HG03565 (cell line): ENCODE data around the gene BNIP5.

Experiments used
- ATAC-seq: cut with Tn5 transposase; IDR thresholded peaks from one replicate; pipeline ENCODE4 v1.9.1; 2021; ENCODE audit warnings: mild to moderate bottlenecking, moderate library complexity; ENCODE audit not compliant: unreplicated experiment

Gene BNIP5

DNA sequence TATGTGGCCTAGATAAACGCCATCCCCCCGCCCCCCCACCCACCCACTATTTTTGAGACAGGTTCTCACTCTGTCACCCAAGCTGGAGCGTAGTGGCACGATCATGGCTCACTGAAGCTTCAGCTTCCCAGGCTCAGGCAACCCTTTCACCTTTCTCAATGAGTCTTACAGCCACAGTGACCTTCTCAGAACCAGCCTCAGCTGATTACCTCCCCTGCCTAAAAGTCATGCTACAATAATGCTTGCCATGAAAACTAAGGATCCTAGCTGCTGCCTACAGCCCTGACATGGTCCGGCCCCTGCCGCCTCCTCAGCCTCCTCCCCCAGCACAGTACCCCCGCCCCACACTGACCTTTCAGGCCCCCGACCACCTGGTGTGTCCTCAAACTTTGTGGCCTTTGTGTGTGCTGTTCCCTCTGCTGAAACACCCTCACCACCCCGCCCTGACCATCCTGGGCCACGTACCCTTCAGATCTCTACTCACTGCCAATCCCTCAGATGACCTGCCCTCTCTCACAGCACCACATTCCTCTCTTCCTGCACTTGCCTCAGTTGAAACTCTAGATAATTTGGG, 35.5 kb downstream of the BNIP5 start:
- no peak for ATAC-seq

- no peak for ATAC-seq
Observed at GRCh38 chr6:36298027-36298426, 38.7 kb downstream of the BNIP5 start.

DNA sequence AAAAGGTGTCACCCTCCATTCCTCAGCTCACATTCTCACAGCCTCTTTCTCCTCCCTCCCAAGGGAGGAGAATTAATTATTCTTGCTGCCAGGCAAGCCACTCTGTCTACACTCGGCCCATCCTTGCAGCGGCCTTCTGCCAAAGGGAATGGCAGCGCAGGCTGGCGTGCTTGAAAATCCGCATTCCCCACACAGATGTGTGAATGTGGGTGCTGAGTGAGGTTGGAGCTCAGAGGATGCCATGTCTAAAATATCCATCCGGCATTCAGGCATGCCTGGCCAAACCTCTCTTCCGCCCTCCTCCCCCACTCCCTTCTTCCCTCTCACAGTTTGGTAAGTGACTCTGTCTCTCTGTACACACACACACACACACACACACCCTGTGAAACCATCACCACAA, 39.2 kb downstream of the BNIP5 start:
- no peak for ATAC-seq

- ATAC-seq = no peak
Observed at GRCh38 chr6:36297051-36297450, 39.6 kb downstream of the BNIP5 start.

- no peak for ATAC-seq
Observed at GRCh38 chr6:36296240-36296639, 40.4 kb downstream of the BNIP5 start.

- no peak for ATAC-seq
Observed at GRCh38 chr6:36292170-36292569, 44.5 kb downstream of the BNIP5 start.

DNA sequence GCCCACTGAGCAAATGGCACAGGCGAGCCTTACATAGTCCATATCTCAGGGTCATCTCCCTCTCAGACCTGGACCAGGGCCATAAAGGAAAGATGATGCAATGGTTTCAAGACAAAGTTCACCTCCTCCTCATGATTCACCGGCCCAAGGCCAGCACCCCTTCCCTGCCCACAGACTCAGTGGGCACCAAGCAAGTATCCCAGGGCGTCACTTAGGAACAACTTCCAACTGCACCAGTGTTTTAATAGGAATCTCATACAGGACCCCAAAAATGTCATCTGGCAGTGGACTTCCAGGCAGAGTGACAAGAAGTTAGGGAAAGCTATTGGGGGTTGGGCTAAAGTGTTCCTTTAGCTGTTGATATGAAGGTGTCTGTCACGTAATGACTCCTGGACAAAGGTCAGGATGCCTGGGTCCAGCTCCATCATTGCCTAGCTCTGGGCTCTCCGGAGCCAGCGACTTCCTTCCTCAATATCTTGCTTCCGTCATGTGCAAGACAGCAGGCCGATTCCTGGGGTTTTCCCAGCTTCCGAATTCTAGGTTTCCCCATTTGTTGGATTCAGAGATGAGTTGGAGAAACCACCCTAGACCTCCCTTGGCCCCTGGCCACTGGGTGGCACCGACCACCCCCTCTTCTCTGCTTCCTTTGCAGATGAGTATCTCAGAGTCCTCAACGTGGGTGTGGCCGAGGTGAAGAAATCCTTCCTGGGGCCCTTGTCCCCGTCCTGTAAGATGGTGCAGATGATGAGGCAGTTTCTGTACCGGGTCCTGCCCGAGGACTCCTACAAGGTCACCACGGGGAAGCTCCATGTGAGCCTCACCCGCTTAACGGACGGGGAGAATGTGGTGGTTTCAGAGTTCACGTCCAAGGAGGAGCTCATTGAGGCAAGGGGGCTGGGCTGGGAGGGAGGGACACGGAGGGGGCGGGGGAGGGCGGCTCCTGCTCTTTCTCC, 45.7 kb downstream of the BNIP5 start:
- no peak for ATAC-seq

GRCh38 chr6:36289281-36289878, 47.3 kb downstream of the BNIP5 start:
- ATAC-seq = no peak

- no peak for ATAC-seq
Observed at GRCh38 chr6:36286858-36287257, 49.8 kb downstream of the BNIP5 start.

DNA sequence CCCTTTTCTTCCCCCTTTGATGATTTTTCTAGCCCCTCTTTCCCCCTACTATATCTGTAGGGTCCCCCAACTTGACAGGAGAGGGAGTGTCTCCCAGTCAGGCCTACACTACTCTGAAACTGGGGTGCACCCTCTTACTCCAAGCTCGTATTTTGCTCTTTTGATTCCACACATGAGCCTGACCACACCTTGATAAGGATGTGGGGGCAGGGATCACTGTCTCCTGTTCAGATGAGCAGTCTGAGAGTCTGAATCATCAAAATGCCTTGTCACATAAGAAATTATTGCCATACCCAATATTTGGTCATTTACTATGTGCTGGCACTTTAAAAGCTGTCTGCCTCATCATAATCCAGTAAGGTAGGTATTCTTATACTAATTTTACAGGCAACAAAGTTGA, 50.9 kb downstream of the BNIP5 start:
- no peak for ATAC-seq

- ATAC-seq = no peak
Observed at GRCh38 chr6:36285187-36285671, 51.5 kb downstream of the BNIP5 start.

DNA sequence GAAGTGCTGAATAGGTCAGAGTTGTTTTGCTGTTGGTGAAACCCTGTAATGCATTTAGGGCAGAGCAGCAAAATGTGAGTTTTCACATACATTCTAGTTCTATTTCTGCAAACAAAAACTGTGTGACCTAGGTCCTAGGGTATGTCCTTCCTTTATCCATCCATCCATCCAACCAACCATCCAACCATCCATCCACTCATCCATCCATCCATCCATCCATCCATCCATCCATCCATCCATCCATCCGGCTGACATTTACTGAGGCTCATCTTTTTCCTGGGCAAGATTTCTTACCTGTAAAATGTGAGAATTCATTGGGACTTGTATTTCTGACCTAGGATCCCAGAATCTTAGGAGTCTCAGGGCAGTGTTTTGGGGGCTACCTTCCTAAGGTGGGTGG, 52.3 kb downstream of the BNIP5 start:
- ATAC-seq = no peak

DNA sequence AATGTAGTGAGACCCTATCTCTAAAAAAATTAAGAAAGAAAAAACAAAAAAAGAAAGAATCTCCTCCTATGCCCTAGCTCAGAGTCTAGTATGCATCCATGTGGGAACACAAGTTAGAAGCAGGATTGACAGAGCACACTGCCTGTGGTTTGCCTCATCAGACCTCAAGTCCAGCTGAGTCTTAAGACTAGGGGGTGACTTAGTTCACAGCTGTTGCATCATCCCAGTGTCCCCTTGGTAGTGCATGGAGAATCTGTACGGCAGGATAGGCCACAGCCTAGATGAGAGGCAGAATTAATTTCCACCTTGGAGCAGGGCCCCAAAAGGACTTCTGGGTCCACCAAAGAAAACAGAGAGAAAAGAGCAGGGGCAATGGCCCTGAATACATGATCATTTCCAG, 53.1 kb downstream of the BNIP5 start:
- ATAC-seq = no peak

- ATAC-seq = no peak
Observed at GRCh38 chr6:36280983-36281382, 55.7 kb downstream of the BNIP5 start.

DNA sequence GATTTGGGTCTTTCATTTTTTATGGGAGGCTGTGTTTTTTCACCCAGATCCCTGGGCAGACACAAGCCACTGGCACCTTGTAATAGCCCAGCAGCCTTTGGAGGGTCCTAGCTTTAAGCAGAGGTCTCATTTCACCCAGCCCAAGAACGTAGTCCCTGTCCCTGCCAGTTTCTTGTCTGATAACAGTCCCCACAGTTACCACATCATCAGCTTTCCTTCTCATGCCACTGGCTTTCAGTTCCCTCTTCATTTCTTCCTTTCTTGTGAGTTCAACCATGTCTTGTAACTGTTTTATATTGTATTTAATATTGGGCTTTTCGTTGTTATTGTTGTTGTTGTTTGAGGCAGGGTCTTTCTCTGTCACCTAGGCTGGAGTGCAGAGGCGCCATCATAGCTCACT, 56.2 kb downstream of the BNIP5 start:
- ATAC-seq = no peak

DNA sequence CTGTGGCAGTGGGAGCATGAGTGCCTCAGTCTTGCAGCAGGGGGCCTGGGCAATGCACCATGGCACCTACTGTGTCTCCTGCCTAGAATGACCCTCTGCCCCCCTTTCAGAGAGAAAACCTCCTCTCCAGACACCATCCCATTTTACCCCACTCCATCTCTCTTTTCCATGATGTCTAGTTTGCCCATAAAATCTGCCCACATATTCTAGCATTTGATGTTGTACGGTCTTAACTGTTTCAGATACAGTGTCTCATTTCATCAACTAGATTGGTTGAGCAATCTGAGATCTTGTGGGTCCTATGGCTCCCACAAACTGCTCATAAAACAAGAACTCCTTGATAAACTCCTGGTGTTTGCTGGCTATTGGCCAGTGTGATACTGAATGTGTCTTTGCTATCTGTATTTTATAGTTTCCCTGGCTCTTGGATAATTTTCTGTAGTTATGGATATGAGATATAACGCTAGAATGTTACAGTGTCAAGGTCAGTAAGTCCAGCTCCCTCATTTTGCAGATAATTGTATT, 58.7 kb downstream of the BNIP5 start:
- ATAC-seq = no peak

DNA sequence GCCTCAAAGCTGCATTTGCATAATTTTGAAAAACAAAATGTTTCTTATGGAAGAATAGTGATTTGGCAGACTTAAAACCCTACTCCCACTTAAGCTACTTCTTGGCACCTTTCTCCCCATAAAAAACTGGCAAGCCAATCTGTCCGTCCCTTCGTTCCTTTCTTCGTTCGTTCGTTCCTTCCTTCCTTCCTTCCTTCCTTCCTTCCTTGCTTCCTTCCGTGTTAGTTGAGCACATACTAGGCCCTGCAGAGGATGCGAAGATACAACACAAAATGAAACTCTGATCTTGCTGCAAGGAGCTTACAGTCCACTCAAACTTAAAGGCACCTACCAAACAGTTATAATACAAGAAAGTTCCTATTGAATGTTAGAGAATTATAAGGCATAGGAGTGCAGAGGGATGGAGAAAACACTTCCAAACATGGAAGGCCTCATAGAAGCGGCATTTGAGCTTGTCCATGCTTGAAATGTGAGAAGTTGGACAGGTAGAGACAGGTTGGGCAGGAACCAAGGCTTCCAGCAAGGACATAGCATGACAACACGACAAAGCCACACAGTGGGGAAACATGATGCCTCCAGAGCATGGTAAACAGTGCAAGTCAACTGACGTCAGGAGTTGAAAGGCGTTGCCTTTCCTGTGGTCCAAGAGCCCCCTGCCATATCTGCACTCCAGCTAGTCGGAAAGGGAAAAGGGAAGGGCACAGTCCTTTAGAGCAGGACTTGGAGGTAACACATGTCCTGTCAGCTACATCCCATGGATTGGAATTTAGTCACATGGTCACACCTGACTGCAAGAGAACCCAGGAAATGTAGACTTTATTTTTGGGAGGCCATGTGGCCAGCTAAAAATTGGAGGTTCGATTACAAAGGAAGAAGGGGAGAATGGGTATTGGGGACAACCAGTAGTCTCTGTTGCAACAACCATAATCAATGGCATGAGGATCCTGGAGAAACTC, 59.8 kb downstream of the BNIP5 start:
- no peak for ATAC-seq

- no peak for ATAC-seq
Observed at GRCh38 chr6:36273802-36274514, 62.7 kb downstream of the BNIP5 start.

- ATAC-seq = no peak
Observed at GRCh38 chr6:36273067-36273466, 63.6 kb downstream of the BNIP5 start.

- ATAC-seq = no peak
Observed at GRCh38 chr6:36272234-36272633, 64.5 kb downstream of the BNIP5 start.
